Activated CD8-positive, alpha-beta T cell treated with anti-CD3 and anti-CD28 coated beads for 36 hours (primary cell): ENCODE measurements around the gene SRMS. TPM values are rescaled to one million over a fixed set of nuclear protein-coding genes. Genes with fewer than 3 reads are reported as not detected.

Experiments
- ATAC-seq: fragments of 200-7000 bp; cut with Tn5 transposase; one replicate; pipeline ENCODE4 v1.10.0; 2021; ENCODE audit warnings: mild to moderate bottlenecking, moderate library complexity
- CTCF ChIA-PET: fragments of 350-600 bp; sonication (Branson Sonifier 250); formaldehyde crosslinking; loops from one replicate; lab custom pipeline; 2021; ENCODE audit warnings: antibody characterized with exemption; lab: Charles Lee
- POLR2A ChIA-PET: fragments of 350-600 bp; sonication (Branson Sonifier 250); formaldehyde crosslinking; loops from one replicate; lab custom pipeline; 2021; ENCODE audit warnings: antibody characterized with exemption; lab: Charles Lee
- DNase-seq: peaks from one replicate; pipeline ENCODE4 v3.0.0-alpha.2; 2020
- H3K27ac Mint-ChIP-seq: one replicate; pipeline ENCODE4 v1.8.0; 2021; ENCODE audit warnings: mild to moderate bottlenecking, mixed read lengths
- H3K27me3 Mint-ChIP-seq: one replicate; pipeline ENCODE4 v1.8.0; 2021; ENCODE audit warnings: mixed read lengths
- H3K36me3 Mint-ChIP-seq: one replicate; pipeline ENCODE4 v1.8.0; 2021; ENCODE audit warnings: low read depth, mixed read lengths
- H3K4me1 Mint-ChIP-seq: one replicate; pipeline ENCODE4 v1.8.0; 2021; ENCODE audit warnings: low read depth, mixed read lengths
- H3K4me3 Mint-ChIP-seq: one replicate; pipeline ENCODE4 v1.8.0; 2021; ENCODE audit warnings: mild to moderate bottlenecking, moderate library complexity, mixed read lengths
- H3K9me3 Mint-ChIP-seq: one replicate; pipeline ENCODE4 v1.8.0; 2021; ENCODE audit warnings: mixed read lengths
- intact Hi-C: fragments of 100-400 bp; cut with micrococcal nuclease; formaldehyde crosslinking; loops from one replicate; pipeline ENCODE4 v1.10.0; 2022
- total RNA-seq, 2 experiments: library from RNA; stranded (reverse); gene quantifications; one replicate each; pipeline ENCODE4 v1.2.3, GENCODE V29; 2021
- TF ChIP-seq, protein P1 (sequence below): fragments of 200-600 bp; IDR thresholded peaks from one replicate; pipeline ENCODE4 v1.8.0; 2022; ENCODE audit warnings: antibody characterized with exemption, mild to moderate bottlenecking

The SRMS gene
- total RNA-seq, 2 experiments from 2014 or later, result not detected

- ChIA-PET POLR2A (interaction anchor here (0.6 kb wide), 1 partner anchor 15 kb away, joined by 3 read pairs; no protein-coding TSS in a partner anchor), CTCF (no interaction called here)
- ATAC-seq, result no peak
- intact Hi-C loops, result no loop called here
- TF ChIP-seq, protein P1, sequence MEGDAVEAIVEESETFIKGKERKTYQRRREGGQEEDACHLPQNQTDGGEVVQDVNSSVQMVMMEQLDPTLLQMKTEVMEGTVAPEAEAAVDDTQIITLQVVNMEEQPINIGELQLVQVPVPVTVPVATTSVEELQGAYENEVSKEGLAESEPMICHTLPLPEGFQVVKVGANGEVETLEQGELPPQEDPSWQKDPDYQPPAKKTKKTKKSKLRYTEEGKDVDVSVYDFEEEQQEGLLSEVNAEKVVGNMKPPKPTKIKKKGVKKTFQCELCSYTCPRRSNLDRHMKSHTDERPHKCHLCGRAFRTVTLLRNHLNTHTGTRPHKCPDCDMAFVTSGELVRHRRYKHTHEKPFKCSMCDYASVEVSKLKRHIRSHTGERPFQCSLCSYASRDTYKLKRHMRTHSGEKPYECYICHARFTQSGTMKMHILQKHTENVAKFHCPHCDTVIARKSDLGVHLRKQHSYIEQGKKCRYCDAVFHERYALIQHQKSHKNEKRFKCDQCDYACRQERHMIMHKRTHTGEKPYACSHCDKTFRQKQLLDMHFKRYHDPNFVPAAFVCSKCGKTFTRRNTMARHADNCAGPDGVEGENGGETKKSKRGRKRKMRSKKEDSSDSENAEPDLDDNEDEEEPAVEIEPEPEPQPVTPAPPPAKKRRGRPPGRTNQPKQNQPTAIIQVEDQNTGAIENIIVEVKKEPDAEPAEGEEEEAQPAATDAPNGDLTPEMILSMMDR, result no peak
- Mint-ChIP-seq H3K27me3 (peaks cover 26% of the 10 kb centered on the region), H3K9me3 (peaks cover 14% of the 10 kb centered on the region), H3K36me3 (no peaks in the 10 kb centered on the region), H3K4me1 (no peaks in the 10 kb centered on the region), H3K27ac (no peak overlapping the region), H3K4me3 (no peak overlapping the region)
- no peak for DNase-seq
These were observed 46.4 kb downstream of the SRMS start for GRCh38 chr20:63500902-63501817.

- POLR2A ChIA-PET, result no interaction called here
These were observed 47.2 kb downstream of the SRMS start for GRCh38 chr20:63500151-63500901.

GRCh38 chr20:63499338-63499969, 48.1 kb downstream of the SRMS start:
- Mint-ChIP-seq H3K4me1 (no peaks in the 10 kb centered on the region), H3K4me3 (no peak overlapping the region), H3K9me3 (peaks cover 6% of the 10 kb centered on the region), H3K27ac (no peak overlapping the region), H3K36me3 (no peaks in the 10 kb centered on the region), H3K27me3 (peaks cover 19% of the 10 kb centered on the region)
- ATAC-seq, result peak; percentile 21
- intact Hi-C loops, result no loop called here
- TF ChIP-seq, protein P1, result no peak
- POLR2A ChIA-PET, result no interaction called here
- CTCF ChIA-PET, result no interaction called here
- no peak for DNase-seq

More at GRCh38 chr20:63500151-63500901, 47.2 kb downstream of the SRMS start:
- no peak for ATAC-seq
- Mint-ChIP-seq H3K4me3 (no peak overlapping the region), H3K27me3 (peaks cover 25% of the 10 kb centered on the region), H3K36me3 (no peaks in the 10 kb centered on the region), H3K9me3 (peaks cover 14% of the 10 kb centered on the region), H3K27ac (no peak overlapping the region), H3K4me1 (no peaks in the 10 kb centered on the region)
- CTCF ChIA-PET, result no interaction called here
- TF ChIP-seq, protein P1, result no peak
- DNase-seq, result no peak
- intact Hi-C loops, result no loop called here

DNA sequence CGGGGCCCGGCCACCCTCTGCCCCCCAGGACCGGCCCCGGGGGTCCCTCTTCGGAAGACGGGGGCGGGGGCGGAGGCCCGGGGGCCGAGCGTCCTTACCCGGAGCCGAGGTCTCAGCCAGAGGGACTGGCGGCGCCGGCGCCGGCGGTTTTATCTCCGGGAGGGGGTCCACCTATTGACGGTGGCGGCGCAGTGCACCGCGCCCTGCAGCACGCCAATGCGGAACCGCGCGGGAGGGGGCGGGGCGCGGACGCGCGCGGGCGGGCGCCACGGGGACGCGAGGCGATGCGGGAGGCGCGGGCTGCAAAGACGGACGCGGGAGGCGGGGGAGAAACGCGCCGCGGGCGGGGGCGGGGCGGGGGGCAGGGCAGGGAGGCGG, 48.6 kb downstream of the SRMS start, which contains the start of gene EEF1A2:
Gene EEF1A2, minus strand, starts transcription at position 124 of the 378 bp plus-strand sequence. CDS start 1,320 bp downstream, outside the sequence.
- H3K9me3 Mint-ChIP-seq, result peaks cover 4% of the 10 kb centered on the region
- no peak within 1 kb of the TSS for H3K4me3 Mint-ChIP-seq
- DNase-seq (peak; percentile 32), ATAC-seq (peak; percentile 28)
- H3K4me1 Mint-ChIP-seq, result no peaks in the 10 kb centered on the region
- ChIA-PET POLR2A (no interaction called here), CTCF (no interaction called here)
- H3K36me3 Mint-ChIP-seq, result no peaks in the 10 kb centered on the region
- H3K27me3 Mint-ChIP-seq, result peaks cover 16% of the 10 kb centered on the region
- intact Hi-C loops, result no loop called here
- TF ChIP-seq, protein P1, result no peak
- H3K27ac Mint-ChIP-seq, result no peak within 1 kb of the TSS
